ENCODE measurements around the gene RREB1. TPM values are rescaled to one million over a fixed set of nuclear protein-coding genes. Genes with fewer than 3 reads are reported as not detected.

The RREB1 gene
- total and polyA plus RNA-seq, 2 donors (not counting 3 experiments of a cell fraction or from before 2014, with no cell fraction given): 3.7 to 33.0 TPM

- DNase-seq (ENCODE audit: low read depth, low spot score) (no peak), FAIRE-seq (no peak)
- Histone ChIP-seq H3K9ac (replicated peaks; ENCODE audit: extremely low read depth, insufficient read depth, low read length) (no peak overlapping the region), H3K4me3 (replicated peaks in 1 of 3; ENCODE audit: insufficient read depth in 1 of 3, low read depth in 1 of 3, low read length in 3 of 3) (no peak overlapping the region), H2AFZ (ENCODE audit: low read depth, low read length) (no peak overlapping the region), H3K9me3 (replicated peaks; ENCODE audit: control insufficient read depth, insufficient read depth, low read length) (no peaks in the 10 kb centered on the region), H3K79me2 (ENCODE audit: control insufficient read depth, insufficient read depth, low read length) (no peaks in the 10 kb centered on the region), H3K4me1 (ENCODE audit: control insufficient read depth, extremely low read depth, insufficient read depth, low read length) (peaks cover 6% of the 10 kb centered on the region), H3K36me3 (ENCODE audit: control insufficient read depth in 2 of 2, extremely low read depth in 1 of 2, insufficient read depth in 2 of 2, low read length in 2 of 2) (no peaks in the 10 kb centered on the region), H4K20me1 (replicated peaks; ENCODE audit: control insufficient read depth, extremely low read depth, insufficient read depth, low read length) (no peaks in the 10 kb centered on the region), H3K9me1 (replicated peaks; ENCODE audit: control insufficient read depth, extremely low read depth, insufficient read depth, low read length) (no peaks in the 10 kb centered on the region), H3K27me3 (ENCODE audit: control insufficient read depth in 2 of 2, insufficient read depth in 2 of 2, low read length in 2 of 2) (no peaks in the 10 kb centered on the region), H3K27ac (ENCODE audit: insufficient read depth, low read depth, low read length) (no peak overlapping the region), H3K4me2 (ENCODE audit: insufficient read depth, low read length) (no peak overlapping the region)
- POLR2A ChIA-PET: no interaction called here
- intact Hi-C loops (cut with micrococcal nuclease): no loop called here
- no TSS peak for BruUV-seq (replicated peaks)
- CTCF ChIA-PET: interaction anchor here (2.2 kb wide), 1 partner anchor 14 kb away, joined by 9 read pairs; no protein-coding TSS in a partner anchor
- dilution Hi-C loops (cut with MboI; ENCODE audit: extremely low pct_ligation_motif_present, low sequenced_read_pairs): no loop called here
- TF ChIP-seq FOS (IDR thresholded peaks at IDR 0.05; ENCODE audit: borderline replicate concordance, insufficient read depth, low read length): no peak
- TF ChIP-seq MYC (IDR thresholded peaks at IDR 0.05; ENCODE audit: low read depth, low read length): no peak
- TF ChIP-seq MAX (IDR thresholded peaks at IDR 0.05; ENCODE audit: insufficient read depth, insufficient read length): no peak
- TF ChIP-seq GATA2 (IDR thresholded peaks at IDR 0.05; ENCODE audit: insufficient read depth, insufficient read length, low read depth, low read length): no peak
- TF ChIP-seq EZH2 (IDR thresholded peaks at IDR 0.05; ENCODE audit: borderline replicate concordance, low read depth, low read length, severe bottlenecking): no peak
- TF ChIP-seq JUN (IDR thresholded peaks at IDR 0.05; ENCODE audit: borderline replicate concordance, insufficient read depth, insufficient read length, low read depth): no peak
- no peak for TF ChIP-seq CTCF (IDR thresholded peaks at IDR 0.05; ENCODE audit: extremely low read depth in 1 of 2, insufficient read depth in 1 of 2, low read depth in 1 of 2, low read length in 2 of 2)
- TF ChIP-seq POLR2A (IDR thresholded peaks at IDR 0.05; ENCODE audit: low read depth, low read length): no peak
- TF ChIP-seq POLR2AphosphoS5 (IDR thresholded peaks at IDR 0.05; ENCODE audit: insufficient read depth, low read depth, low read length): no peak
Observed at GRCh38 chr6:7101290-7101689, 6.5 kb upstream of the RREB1 start.

Data from endothelial cell of umbilical vein (primary cell).